ENCODE data around the gene EDIL3.

DNA sequence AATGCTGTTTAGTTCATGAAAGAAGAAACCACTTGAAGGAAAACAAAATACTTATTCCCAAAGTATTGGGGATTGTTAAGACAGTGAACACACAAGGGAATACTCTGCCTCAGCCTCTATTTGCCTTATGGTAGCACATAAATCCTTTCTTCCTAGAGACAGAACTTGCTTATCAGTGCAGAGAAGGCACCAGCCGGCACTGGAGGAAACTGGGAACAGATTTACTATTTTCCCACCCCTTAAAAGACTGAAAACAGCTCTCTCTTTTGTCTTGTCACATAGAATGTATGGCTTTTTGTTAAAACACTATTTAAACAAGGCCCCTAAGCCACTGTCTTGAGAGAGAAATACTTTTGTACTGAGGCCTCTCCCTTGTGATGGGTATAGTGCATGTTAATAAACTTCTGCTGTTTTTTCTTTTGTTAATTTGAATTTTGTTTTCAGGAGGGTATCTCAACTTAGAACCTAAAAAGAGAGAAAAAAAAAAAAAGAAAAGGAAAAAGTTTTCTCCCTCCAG, 40.7 kb upstream of the EDIL3 start:
- TF ChIP-seq, protein P1, sequence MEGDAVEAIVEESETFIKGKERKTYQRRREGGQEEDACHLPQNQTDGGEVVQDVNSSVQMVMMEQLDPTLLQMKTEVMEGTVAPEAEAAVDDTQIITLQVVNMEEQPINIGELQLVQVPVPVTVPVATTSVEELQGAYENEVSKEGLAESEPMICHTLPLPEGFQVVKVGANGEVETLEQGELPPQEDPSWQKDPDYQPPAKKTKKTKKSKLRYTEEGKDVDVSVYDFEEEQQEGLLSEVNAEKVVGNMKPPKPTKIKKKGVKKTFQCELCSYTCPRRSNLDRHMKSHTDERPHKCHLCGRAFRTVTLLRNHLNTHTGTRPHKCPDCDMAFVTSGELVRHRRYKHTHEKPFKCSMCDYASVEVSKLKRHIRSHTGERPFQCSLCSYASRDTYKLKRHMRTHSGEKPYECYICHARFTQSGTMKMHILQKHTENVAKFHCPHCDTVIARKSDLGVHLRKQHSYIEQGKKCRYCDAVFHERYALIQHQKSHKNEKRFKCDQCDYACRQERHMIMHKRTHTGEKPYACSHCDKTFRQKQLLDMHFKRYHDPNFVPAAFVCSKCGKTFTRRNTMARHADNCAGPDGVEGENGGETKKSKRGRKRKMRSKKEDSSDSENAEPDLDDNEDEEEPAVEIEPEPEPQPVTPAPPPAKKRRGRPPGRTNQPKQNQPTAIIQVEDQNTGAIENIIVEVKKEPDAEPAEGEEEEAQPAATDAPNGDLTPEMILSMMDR (IDR thresholded peaks at IDR 0.05): no peak
- TF ChIP-seq POLR2AphosphoS5 (IDR thresholded peaks at IDR 0.05; ENCODE audit: insufficient read depth in 1 of 2, low read depth in 1 of 2): no peak
